Caco-2 (cell line): ENCODE results near the gene LIMS1. TPM values are rescaled to one million over a fixed set of nuclear protein-coding genes. Genes with fewer than 3 reads are reported as not detected.
"Not testable (repeated sequence)": the region's sequence is repeated elsewhere in the genome, so short reads cannot be mapped to it uniquely, and the experiment has no call there.

Source experiments
- BruUV-seq: library from RNA; stranded (reverse); fragments of 400-500 nt; replicated peaks from 2 replicates; lab custom pipeline; 2021; lab: Mats Ljungman, UMichigan
- CTCF ChIA-PET: fragments of 300-600 bp; sonication (Branson Sonifier 250); formaldehyde crosslinking; loops from one replicate; lab custom pipeline; 2022; ENCODE audit warnings: antibody characterized with exemption; lab: Charles Lee
- POLR2A ChIA-PET: fragments of 300-600 bp; sonication (Branson Sonifier 250); formaldehyde crosslinking; loops from one replicate; lab custom pipeline; 2022; ENCODE audit warnings: antibody characterized with exemption; lab: Charles Lee
- DNase-seq, 2 experiments: peaks; one replicate each; pipeline versions ENCODE4 v3.0.0 to v3.0.0-alpha.2; 2020 to 2022
- H3K27me3 ChIP-seq: replicated peaks from 2 replicates; pipeline ENCODE4 v1.6.0; 2011; ENCODE audit warnings: low read length; ENCODE audit not compliant: control insufficient read depth, insufficient read depth
- H3K36me3 ChIP-seq: 2 replicates; pipeline ENCODE4 v1.5.1; 2011; ENCODE audit warnings: low read length; ENCODE audit not compliant: control insufficient read depth, insufficient read depth
- H3K4me1 ChIP-seq: fragments of 250-450 bp; sonication (Bioruptor Pico); 2 replicates; pipeline ENCODE4 v1.5.1; 2020; ENCODE audit warnings: mild to moderate bottlenecking
- H3K4me3 ChIP-seq: 2 replicates; pipeline ENCODE4 v1.5.1; 2011; ENCODE audit warnings: low read depth, mild to moderate bottlenecking, control low read depth, low read length
- H3K9me3 ChIP-seq: fragments of 250-450 bp; sonication (Bioruptor Pico); 2 replicates; pipeline ENCODE4 v1.5.1; 2020; ENCODE audit warnings: mild to moderate bottlenecking, moderate library complexity
- H3K27ac Mint-ChIP-seq: one replicate; pipeline ENCODE4 v1.8.0; 2022; ENCODE audit warnings: mixed read lengths; ENCODE audit not compliant: unreplicated experiment
- H3K27me3 Mint-ChIP-seq: one replicate; pipeline ENCODE4 v1.8.0; 2022; ENCODE audit warnings: mixed read lengths; ENCODE audit not compliant: insufficient read depth, unreplicated experiment
- H3K36me3 Mint-ChIP-seq: one replicate; pipeline ENCODE4 v1.8.0; 2022; ENCODE audit warnings: mild to moderate bottlenecking, mixed read lengths; ENCODE audit not compliant: insufficient read depth, unreplicated experiment
- H3K4me1 Mint-ChIP-seq: one replicate; pipeline ENCODE4 v1.8.0; 2022; ENCODE audit warnings: low read depth, mixed read lengths; ENCODE audit not compliant: unreplicated experiment
- H3K4me3 Mint-ChIP-seq: one replicate; pipeline ENCODE4 v1.8.0; 2022; ENCODE audit warnings: mild to moderate bottlenecking, moderate library complexity, mixed read lengths; ENCODE audit not compliant: unreplicated experiment
- H3K9me3 Mint-ChIP-seq: one replicate; pipeline ENCODE4 v1.8.0; 2022; ENCODE audit warnings: mixed read lengths; ENCODE audit not compliant: unreplicated experiment
- intact Hi-C: fragments of 100-400 bp; cut with micrococcal nuclease; formaldehyde crosslinking; loops from one replicate; pipeline ENCODE4 v1.10.0; 2022; ENCODE audit not compliant: unreplicated experiment
- total RNA-seq: library from RNA; stranded (reverse); gene quantifications from 2 replicates; pipeline ENCODE4 v1.2.3, GENCODE V29; 2022

Gene LIMS1
- total RNA-seq, 1 experiment from 2014 or later = 75.2 TPM

DNA sequence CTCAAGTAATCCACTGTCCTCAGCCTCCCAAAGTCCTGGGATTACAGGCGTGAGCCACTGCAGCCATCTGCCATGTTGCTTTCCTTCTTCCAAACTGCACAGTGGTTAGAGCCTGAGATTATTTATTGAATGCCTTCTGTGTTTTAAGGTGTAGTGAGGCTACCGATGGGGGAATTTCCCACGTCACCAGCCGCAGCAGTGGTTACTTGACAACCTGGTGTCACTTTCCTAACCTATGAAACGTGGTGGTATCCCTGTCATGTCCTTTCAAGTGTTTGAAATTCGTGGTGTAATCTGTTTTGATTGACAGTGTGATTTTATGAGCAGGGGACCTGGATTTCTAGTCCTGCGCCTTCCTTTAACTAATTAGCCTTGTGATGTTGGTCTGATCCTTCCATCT is 124.3 kb downstream of the LIMS1 start:
- intact Hi-C loops, H3K36me3 Mint-ChIP-seq, H3K36me3 ChIP-seq, H3K4me3 Mint-ChIP-seq, H3K27me3 ChIP-seq, DNase-seq, POLR2A ChIA-PET, H3K9me3 ChIP-seq, BruUV-seq, CTCF ChIA-PET, H3K4me3 ChIP-seq, H3K4me1 ChIP-seq, H3K9me3 Mint-ChIP-seq, H3K27ac Mint-ChIP-seq, H3K27me3 Mint-ChIP-seq, H3K4me1 Mint-ChIP-seq: not testable (repeated sequence)

DNA sequence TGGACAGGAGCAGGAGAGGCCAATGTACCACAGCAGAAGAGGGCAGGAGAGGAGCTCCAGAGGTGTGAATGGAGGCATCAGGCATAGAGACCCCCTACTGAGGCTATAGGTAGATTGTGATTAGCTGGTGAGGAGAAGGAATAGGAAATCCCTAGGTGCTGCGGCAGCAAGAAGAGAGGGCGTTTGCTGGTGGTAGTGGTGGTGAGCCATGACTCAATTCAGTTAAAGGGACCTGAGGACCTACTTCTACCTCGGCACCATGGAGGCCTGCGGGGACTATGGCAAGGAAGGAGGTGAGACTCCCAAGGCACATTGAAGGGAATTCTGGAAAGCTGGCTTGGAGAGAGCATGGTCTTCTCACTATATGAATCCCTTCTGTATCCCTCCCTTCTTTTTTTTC is 127.2 kb downstream of the LIMS1 start:
- H3K4me1 ChIP-seq, H3K36me3 ChIP-seq, POLR2A ChIA-PET, BruUV-seq, CTCF ChIA-PET, H3K27me3 Mint-ChIP-seq, H3K9me3 ChIP-seq, H3K4me3 Mint-ChIP-seq, H3K4me3 ChIP-seq, DNase-seq, H3K4me1 Mint-ChIP-seq, H3K27ac Mint-ChIP-seq, H3K9me3 Mint-ChIP-seq, H3K36me3 Mint-ChIP-seq, intact Hi-C loops, H3K27me3 ChIP-seq: not testable (repeated sequence)

DNA sequence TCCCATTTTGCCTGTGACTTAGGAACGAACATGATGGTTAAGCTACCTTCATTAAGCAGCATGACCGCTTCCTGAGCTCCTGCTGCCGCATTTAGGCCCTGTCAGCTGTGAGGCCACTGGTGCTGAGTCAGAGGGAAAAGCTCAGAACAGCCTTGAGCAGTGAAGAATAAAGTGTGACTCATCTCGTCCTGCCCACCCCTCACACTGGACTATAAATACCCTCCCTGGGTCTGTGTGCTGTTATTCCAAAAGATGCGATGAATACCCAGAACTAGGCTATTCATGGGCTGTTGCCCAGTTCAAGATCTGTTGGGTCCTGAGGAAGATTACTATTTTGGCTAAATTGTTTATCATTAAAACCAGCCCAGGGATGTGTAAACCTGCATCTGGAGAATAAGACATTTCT is 127.9 kb downstream of the LIMS1 start:
- intact Hi-C loops, BruUV-seq, H3K4me1 ChIP-seq, H3K36me3 Mint-ChIP-seq, H3K4me1 Mint-ChIP-seq, H3K9me3 Mint-ChIP-seq, H3K27ac Mint-ChIP-seq, H3K27me3 Mint-ChIP-seq, DNase-seq, H3K9me3 ChIP-seq, H3K27me3 ChIP-seq, H3K4me3 Mint-ChIP-seq, POLR2A ChIA-PET, CTCF ChIA-PET, H3K36me3 ChIP-seq, H3K4me3 ChIP-seq: not testable (repeated sequence)

GRCh38 chr2:108663346-108663745 is 129.1 kb downstream of the LIMS1 start:
- H3K9me3 ChIP-seq, intact Hi-C loops, POLR2A ChIA-PET, H3K27me3 Mint-ChIP-seq, H3K9me3 Mint-ChIP-seq, H3K27ac Mint-ChIP-seq, H3K4me1 Mint-ChIP-seq, H3K4me1 ChIP-seq, H3K27me3 ChIP-seq, H3K4me3 ChIP-seq, H3K4me3 Mint-ChIP-seq, DNase-seq, BruUV-seq, H3K36me3 ChIP-seq, CTCF ChIA-PET, H3K36me3 Mint-ChIP-seq: not testable (repeated sequence)

GRCh38 chr2:108664089-108664488 is 129.8 kb downstream of the LIMS1 start:
- H3K9me3 ChIP-seq, H3K4me3 ChIP-seq, POLR2A ChIA-PET, H3K27me3 ChIP-seq, H3K4me1 Mint-ChIP-seq, CTCF ChIA-PET, DNase-seq, H3K9me3 Mint-ChIP-seq, H3K36me3 ChIP-seq, intact Hi-C loops, BruUV-seq, H3K27me3 Mint-ChIP-seq, H3K4me3 Mint-ChIP-seq, H3K27ac Mint-ChIP-seq, H3K36me3 Mint-ChIP-seq, H3K4me1 ChIP-seq: not testable (repeated sequence)

DNA sequence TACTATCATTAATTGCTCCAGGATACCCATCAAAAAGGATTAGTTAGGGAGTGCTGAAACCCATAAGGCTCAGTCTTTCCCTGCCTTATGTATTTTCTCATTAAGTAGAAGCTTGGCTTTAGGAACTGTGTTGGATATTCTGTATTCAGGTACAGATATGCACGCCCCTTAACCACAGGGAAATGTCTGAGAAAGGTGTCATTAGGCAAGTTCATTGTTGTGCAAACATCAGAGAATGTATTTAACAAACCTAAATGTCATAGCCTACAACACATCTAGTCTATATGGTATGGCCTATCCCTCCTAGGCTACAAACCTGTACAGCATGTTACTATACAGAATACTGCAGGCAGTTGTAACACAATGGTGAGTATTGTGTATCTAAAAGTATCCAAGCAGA is 130.7 kb downstream of the LIMS1 start:
- BruUV-seq, H3K27ac Mint-ChIP-seq: not testable (repeated sequence)

DNA sequence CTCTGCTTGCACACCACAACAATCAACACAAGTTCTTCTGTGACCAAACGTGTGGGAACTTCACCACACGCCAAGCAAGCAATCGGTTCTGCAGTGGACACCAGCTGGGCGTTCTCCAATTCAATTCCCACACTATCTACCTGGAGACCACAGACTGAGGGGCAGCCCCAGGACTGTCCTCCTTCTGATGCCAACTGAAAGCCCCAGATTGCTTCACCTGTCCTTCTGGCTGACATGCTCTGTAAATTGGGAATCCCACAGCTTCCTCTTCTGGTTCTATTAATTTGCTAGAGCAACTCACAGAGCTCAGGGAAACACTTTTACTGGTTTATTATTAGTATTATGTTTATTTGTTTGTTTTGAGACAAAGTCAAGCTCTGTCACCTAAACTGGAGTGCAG is 131.7 kb downstream of the LIMS1 start:
- intact Hi-C loops, BruUV-seq, CTCF ChIA-PET, DNase-seq, H3K27me3 Mint-ChIP-seq, H3K4me1 Mint-ChIP-seq, H3K27ac Mint-ChIP-seq, H3K4me3 ChIP-seq, H3K36me3 Mint-ChIP-seq, H3K9me3 ChIP-seq, H3K4me3 Mint-ChIP-seq, POLR2A ChIA-PET, H3K27me3 ChIP-seq, H3K4me1 ChIP-seq, H3K9me3 Mint-ChIP-seq, H3K36me3 ChIP-seq: not testable (repeated sequence)

More for the DNA sequence above, 130.7 kb downstream of the LIMS1 start:
- intact Hi-C loops, POLR2A ChIA-PET, H3K4me3 Mint-ChIP-seq, H3K27me3 Mint-ChIP-seq, H3K4me3 ChIP-seq, H3K4me1 ChIP-seq, DNase-seq, H3K9me3 ChIP-seq, H3K27me3 ChIP-seq, CTCF ChIA-PET, H3K9me3 Mint-ChIP-seq, H3K4me1 Mint-ChIP-seq, H3K36me3 Mint-ChIP-seq, H3K36me3 ChIP-seq: not testable (repeated sequence)
